HEK293 (cell line): ENCODE data around the gene TCAP.

Experiments
- CTCF ChIA-PET: fragments of 350-600 bp; formaldehyde crosslinking; extraction: SDS; loops from one replicate; lab custom pipeline; 2021; ENCODE audit warnings: antibody characterized with exemption; lab: Yijun Ruan, JAX
- POLR2A ChIA-PET: fragments of 300-600 bp; formaldehyde crosslinking; extraction: SDS; loops from one replicate; lab custom pipeline; 2020; ENCODE audit warnings: antibody characterized with exemption, inconsistent platforms; lab: Yijun Ruan, JAX
- H3K27ac ChIP-seq: fragments of 200-500 bp; sonication (Bioruptor generic); 2 replicates; pipeline ENCODE4 v1.5.1; 2014; ENCODE audit warnings: low read depth, low read length, control low read depth, inconsistent platforms; ENCODE audit errors: extremely low read depth
- H3K36me3 ChIP-seq, 2 experiments: fragments of 200-500 bp in 1 of 2; sonication (Bioruptor generic) in 1 of 2; 1 replicate in 1 of 2; 2 replicates in 1 of 2; pipeline ENCODE4 v1.5.1; 2014 to 2017; ENCODE audit warnings: inconsistent platforms in 2 of 2, low read length in 2 of 2; ENCODE audit not compliant: control insufficient read depth in 2 of 2, insufficient read depth in 1 of 2
- H3K4me1 ChIP-seq: fragments of 200-500 bp; sonication (Bioruptor generic); 2 replicates; pipeline ENCODE4 v1.5.1; 2014; ENCODE audit warnings: mild to moderate bottlenecking, low read length, inconsistent platforms; ENCODE audit not compliant: control insufficient read depth, insufficient read depth
- H3K4me3 ChIP-seq: 2 replicates; pipeline ENCODE4 v1.5.1; 2011; ENCODE audit warnings: low read depth, mild to moderate bottlenecking, control low read depth, low read length, moderate library complexity
- H3K9me3 ChIP-seq: fragments of 200-500 bp; sonication (Bioruptor generic); 2 replicates; pipeline ENCODE4 v1.5.1; 2014; ENCODE audit warnings: low read depth, low read length, inconsistent platforms; ENCODE audit not compliant: control insufficient read depth, insufficient read depth
- GLIS2 ChIP-seq: fragments of 450-650 bp; formaldehyde crosslinking; IDR thresholded peaks from 2 replicates; pipeline ENCODE4 v1.5.1; 2016; ENCODE audit warnings: missing biosample characterization, missing genetic modification characterization
- KLF8 ChIP-seq: fragments of 450-650 bp; formaldehyde crosslinking; IDR thresholded peaks from 2 replicates; pipeline ENCODE4 v1.5.1; 2016; ENCODE audit warnings: missing biosample characterization, missing genetic modification characterization
- SALL2 ChIP-seq: fragments of 450-650 bp; formaldehyde crosslinking; IDR thresholded peaks from 2 replicates; pipeline ENCODE4 v1.5.0; 2017; ENCODE audit warnings: missing biosample characterization, mild to moderate bottlenecking, missing genetic modification characterization, borderline replicate concordance
- SCRT1 ChIP-seq: fragments of 450-650 bp; formaldehyde crosslinking; IDR thresholded peaks from 2 replicates; pipeline ENCODE4 v1.5.1; 2016; ENCODE audit warnings: missing biosample characterization, missing genetic modification characterization, borderline replicate concordance
- SP2 ChIP-seq: fragments of 450-650 bp; formaldehyde crosslinking; IDR thresholded peaks from 2 replicates; pipeline ENCODE4 v1.5.1; 2016; ENCODE audit warnings: missing biosample characterization, missing genetic modification characterization
- SP3 ChIP-seq: fragments of 450-650 bp; formaldehyde crosslinking; IDR thresholded peaks from 2 replicates; pipeline ENCODE4 v1.5.1; 2016; ENCODE audit warnings: missing biosample characterization, missing genetic modification characterization
- ZFP69B ChIP-seq: fragments of 450-650 bp; formaldehyde crosslinking; IDR thresholded peaks from 2 replicates; pipeline ENCODE4 v1.5.1; 2016; ENCODE audit warnings: missing biosample characterization, missing genetic modification characterization
- ZNF121 ChIP-seq: fragments of 450-650 bp; formaldehyde crosslinking; IDR thresholded peaks from 2 replicates; pipeline ENCODE4 v1.5.1; 2016; ENCODE audit warnings: missing biosample characterization, missing genetic modification characterization
- ZNF223 ChIP-seq: fragments of 450-650 bp; formaldehyde crosslinking; IDR thresholded peaks from 2 replicates; pipeline ENCODE4 v1.5.1; 2016; ENCODE audit warnings: missing biosample characterization, missing genetic modification characterization
- ZNF394 ChIP-seq: fragments of 450-650 bp; formaldehyde crosslinking; IDR thresholded peaks from 2 replicates; pipeline ENCODE4 v1.5.1; 2016; ENCODE audit warnings: missing biosample characterization, missing genetic modification characterization, mild to moderate bottlenecking, moderate library complexity, borderline replicate concordance
- ZNF510 ChIP-seq: fragments of 450-650 bp; formaldehyde crosslinking; IDR thresholded peaks from 2 replicates; pipeline ENCODE4 v1.5.1; 2018; ENCODE audit warnings: mild to moderate bottlenecking, missing genetic modification characterization, missing biosample characterization; ENCODE audit not compliant: insufficient replicate concordance
- ZNF530 ChIP-seq: fragments of 450-650 bp; formaldehyde crosslinking; IDR thresholded peaks from 2 replicates; pipeline ENCODE4 v1.5.1; 2016; ENCODE audit warnings: low read depth, missing biosample characterization, missing genetic modification characterization
- ZNF544 ChIP-seq: fragments of 450-650 bp; formaldehyde crosslinking; IDR thresholded peaks from 2 replicates; pipeline ENCODE4 v1.5.0; 2017; ENCODE audit warnings: missing biosample characterization, missing genetic modification characterization
- ZNF558 ChIP-seq: fragments of 450-650 bp; formaldehyde crosslinking; IDR thresholded peaks from 2 replicates; pipeline ENCODE4 v1.5.1; 2016; ENCODE audit warnings: missing biosample characterization, missing genetic modification characterization
- TF ChIP-seq, protein P1 (sequence below): fragments of 450-650 bp; formaldehyde crosslinking; conservative IDR thresholded peaks from 2 replicates; pipeline ENCODE4 v1.5.1; 2016; ENCODE audit warnings: low read depth, missing biosample characterization, missing genetic modification characterization
- TF ChIP-seq, protein P2 (sequence below): fragments of 450-650 bp; formaldehyde crosslinking; conservative IDR thresholded peaks from 2 replicates; pipeline ENCODE4 v1.5.1; 2016; ENCODE audit warnings: low read depth, missing biosample characterization, missing genetic modification characterization
- TF ChIP-seq, protein P3 (sequence below): fragments of 450-650 bp; formaldehyde crosslinking; IDR thresholded peaks from 2 replicates; pipeline ENCODE4 v1.5.1; 2016; ENCODE audit warnings: missing biosample characterization, missing genetic modification characterization, borderline replicate concordance
- TF ChIP-seq, protein P4 (sequence below): fragments of 450-650 bp; formaldehyde crosslinking; IDR thresholded peaks from 2 replicates; pipeline ENCODE4 v1.5.1; 2017; ENCODE audit warnings: missing biosample characterization, missing genetic modification characterization
- TF ChIP-seq, protein P5 (sequence below): fragments of 450-650 bp; formaldehyde crosslinking; IDR thresholded peaks from 2 replicates; pipeline ENCODE4 v1.5.1; 2016; ENCODE audit warnings: missing biosample characterization, missing genetic modification characterization

TCAP gene

DNA sequence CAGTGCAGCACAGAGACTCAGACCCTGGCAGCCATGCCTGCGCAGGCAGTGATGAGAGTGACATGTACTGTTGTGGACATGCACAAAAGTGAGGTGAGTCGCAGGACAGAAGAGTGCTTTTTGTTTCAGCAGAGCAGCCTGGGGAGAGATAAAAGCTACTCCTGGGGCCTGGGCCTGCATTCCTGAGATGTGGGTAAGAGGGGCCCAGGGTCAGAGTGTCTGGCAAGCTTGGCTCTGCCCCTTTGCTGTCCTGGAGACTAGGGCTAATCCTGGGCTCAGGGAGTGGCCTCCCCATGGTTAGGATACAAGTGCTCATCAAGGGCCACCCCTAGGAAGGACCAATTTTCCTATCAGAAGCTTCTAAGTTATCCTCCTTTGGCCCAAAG is 29.9 kb downstream of the TCAP start:
- ChIA-PET POLR2A (no interaction called here), CTCF (interaction anchor here (0.6 to 3.2 kb wide), 5 partner anchors 16 to 129 kb away, joined by 3 to 17 read pairs (median 3); partner anchors contain the start of gene MIEN1)
- Histone ChIP-seq H3K4me3 (no peak overlapping the region), H3K9me3 (no peaks in the 10 kb centered on the region)
- TF ChIP-seq SALL2 (tag by site-specific recombination) (no peak), ZNF394 (tag by site-specific recombination) (peak; percentile 64; the same call in 1 of the 2 replicates)
- TF ChIP-seq, all 188 proteins: peak for 1
- Histone ChIP-seq H3K4me1 (peaks cover 5% of the 10 kb centered on the region; the same call in 1 of the 2 replicates), H3K36me3 (peaks cover 0 to 27% of the 10 kb centered on the region in 2 experiments; a peak in 2 of 3 replicates), H3K27ac (no peak overlapping the region)

DNA sequence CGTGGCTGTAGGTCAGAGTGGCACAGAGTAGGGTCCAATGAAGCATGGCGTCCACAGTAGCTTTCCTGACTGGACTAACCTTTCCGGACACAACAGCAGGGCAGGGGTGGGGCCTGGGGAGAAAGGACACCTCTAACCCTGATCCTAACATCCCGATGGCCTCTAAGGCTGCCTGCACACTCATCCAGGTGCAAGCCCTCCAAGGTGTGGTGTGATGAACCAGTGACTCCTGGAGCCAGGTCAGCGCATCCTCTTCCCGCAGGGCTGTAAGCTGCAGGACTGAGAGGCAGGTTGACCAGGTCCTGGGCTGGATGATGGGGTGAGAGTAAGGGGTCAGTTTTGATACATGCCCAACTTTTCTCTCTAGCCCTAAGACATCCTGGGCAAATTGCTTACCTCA is 31.6 kb downstream of the TCAP start:
- CTCF ChIA-PET, result interaction anchor here (1.1 to 3.2 kb wide), 3 partner anchors 28 to 43 kb away, joined by 3 to 17 read pairs (median 9); partner anchors contain the start of genes MIEN1 and PNMT
- H3K36me3 ChIP-seq, result peaks cover 0 to 29% of the 10 kb centered on the region in 2 experiments; a peak in 2 of 3 replicates
- H3K4me1 ChIP-seq, result peaks cover 12% of the 10 kb centered on the region; the same call in 1 of the 2 replicates
- TF ChIP-seq, protein P1, sequence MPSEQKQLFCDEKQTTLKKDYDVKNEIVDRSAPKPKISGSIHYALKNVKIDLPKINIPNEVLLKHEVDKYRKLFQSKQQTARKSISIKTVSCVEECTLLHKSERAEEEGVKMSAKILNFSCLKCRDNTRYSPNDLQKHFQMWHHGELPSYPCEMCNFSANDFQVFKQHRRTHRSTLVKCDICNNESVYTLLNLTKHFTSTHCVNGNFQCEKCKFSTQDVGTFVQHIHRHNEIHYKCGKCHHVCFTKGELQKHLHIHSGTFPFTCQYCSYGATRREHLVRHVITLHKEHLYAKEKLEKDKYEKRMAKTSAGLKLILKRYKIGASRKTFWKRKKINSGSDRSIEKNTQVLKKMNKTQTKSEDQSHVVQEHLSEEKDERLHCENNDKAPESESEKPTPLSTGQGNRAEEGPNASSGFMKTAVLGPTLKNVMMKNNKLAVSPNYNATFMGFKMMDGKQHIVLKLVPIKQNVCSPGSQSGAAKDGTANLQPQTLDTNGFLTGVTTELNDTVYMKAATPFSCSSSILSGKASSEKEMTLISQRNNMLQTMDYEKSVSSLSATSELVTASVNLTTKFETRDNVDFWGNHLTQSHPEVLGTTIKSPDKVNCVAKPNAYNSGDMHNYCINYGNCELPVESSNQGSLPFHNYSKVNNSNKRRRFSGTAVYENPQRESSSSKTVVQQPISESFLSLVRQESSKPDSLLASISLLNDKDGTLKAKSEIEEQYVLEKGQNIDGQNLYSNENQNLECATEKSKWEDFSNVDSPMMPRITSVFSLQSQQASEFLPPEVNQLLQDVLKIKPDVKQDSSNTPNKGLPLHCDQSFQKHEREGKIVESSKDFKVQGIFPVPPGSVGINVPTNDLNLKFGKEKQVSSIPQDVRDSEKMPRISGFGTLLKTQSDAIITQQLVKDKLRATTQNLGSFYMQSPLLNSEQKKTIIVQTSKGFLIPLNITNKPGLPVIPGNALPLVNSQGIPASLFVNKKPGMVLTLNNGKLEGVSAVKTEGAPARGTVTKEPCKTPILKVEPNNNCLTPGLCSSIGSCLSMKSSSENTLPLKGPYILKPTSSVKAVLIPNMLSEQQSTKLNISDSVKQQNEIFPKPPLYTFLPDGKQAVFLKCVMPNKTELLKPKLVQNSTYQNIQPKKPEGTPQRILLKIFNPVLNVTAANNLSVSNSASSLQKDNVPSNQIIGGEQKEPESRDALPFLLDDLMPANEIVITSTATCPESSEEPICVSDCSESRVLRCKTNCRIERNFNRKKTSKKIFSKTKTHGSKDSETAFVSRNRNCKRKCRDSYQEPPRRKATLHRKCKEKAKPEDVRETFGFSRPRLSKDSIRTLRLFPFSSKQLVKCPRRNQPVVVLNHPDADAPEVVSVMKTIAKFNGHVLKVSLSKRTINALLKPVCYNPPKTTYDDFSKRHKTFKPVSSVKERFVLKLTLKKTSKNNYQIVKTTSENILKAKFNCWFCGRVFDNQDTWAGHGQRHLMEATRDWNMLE (tag by site-specific recombination), result no peak
- TF ChIP-seq, protein P2, sequence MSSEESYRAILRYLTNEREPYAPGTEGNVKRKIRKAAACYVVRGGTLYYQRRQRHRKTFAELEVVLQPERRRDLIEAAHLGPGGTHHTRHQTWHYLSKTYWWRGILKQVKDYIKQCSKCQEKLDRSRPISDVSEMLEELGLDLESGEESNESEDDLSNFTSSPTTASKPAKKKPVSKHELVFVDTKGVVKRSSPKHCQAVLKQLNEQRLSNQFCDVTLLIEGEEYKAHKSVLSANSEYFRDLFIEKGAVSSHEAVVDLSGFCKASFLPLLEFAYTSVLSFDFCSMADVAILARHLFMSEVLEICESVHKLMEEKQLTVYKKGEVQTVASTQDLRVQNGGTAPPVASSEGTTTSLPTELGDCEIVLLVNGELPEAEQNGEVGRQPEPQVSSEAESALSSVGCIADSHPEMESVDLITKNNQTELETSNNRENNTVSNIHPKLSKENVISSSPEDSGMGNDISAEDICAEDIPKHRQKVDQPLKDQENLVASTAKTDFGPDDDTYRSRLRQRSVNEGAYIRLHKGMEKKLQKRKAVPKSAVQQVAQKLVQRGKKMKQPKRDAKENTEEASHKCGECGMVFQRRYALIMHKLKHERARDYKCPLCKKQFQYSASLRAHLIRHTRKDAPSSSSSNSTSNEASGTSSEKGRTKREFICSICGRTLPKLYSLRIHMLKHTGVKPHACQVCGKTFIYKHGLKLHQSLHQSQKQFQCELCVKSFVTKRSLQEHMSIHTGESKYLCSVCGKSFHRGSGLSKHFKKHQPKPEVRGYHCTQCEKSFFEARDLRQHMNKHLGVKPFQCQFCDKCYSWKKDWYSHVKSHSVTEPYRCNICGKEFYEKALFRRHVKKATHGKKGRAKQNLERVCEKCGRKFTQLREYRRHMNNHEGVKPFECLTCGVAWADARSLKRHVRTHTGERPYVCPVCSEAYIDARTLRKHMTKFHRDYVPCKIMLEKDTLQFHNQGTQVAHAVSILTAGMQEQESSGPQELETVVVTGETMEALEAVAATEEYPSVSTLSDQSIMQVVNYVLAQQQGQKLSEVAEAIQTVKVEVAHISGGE (tag by site-specific recombination), result no peak
- TF ChIP-seq ZNF530 (tag by site-specific recombination), result no peak
- TF ChIP-seq ZNF121, result no peak
- TF ChIP-seq KLF8 (tag by site-specific recombination), result no peak
- TF ChIP-seq ZNF558 (tag by site-specific recombination), result no peak
- TF ChIP-seq ZNF510 (tag by site-specific recombination), result no peak
- TF ChIP-seq, protein P3, sequence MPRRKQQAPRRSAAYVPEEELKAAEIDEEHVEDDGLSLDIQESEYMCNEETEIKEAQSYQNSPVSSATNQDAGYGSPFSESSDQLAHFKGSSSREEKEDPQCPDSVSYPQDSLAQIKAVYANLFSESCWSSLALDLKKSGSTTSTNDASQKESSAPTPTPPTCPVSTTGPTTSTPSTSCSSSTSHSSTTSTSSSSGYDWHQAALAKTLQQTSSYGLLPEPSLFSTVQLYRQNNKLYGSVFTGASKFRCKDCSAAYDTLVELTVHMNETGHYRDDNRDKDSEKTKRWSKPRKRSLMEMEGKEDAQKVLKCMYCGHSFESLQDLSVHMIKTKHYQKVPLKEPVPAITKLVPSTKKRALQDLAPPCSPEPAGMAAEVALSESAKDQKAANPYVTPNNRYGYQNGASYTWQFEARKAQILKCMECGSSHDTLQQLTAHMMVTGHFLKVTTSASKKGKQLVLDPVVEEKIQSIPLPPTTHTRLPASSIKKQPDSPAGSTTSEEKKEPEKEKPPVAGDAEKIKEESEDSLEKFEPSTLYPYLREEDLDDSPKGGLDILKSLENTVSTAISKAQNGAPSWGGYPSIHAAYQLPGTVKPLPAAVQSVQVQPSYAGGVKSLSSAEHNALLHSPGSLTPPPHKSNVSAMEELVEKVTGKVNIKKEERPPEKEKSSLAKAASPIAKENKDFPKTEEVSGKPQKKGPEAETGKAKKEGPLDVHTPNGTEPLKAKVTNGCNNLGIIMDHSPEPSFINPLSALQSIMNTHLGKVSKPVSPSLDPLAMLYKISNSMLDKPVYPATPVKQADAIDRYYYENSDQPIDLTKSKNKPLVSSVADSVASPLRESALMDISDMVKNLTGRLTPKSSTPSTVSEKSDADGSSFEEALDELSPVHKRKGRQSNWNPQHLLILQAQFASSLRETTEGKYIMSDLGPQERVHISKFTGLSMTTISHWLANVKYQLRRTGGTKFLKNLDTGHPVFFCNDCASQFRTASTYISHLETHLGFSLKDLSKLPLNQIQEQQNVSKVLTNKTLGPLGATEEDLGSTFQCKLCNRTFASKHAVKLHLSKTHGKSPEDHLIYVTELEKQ (tag by site-specific recombination), result no peak
- no peak for TF ChIP-seq SCRT1
- TF ChIP-seq ZNF544 (tag by site-specific recombination), result no peak
- TF ChIP-seq, protein P4, sequence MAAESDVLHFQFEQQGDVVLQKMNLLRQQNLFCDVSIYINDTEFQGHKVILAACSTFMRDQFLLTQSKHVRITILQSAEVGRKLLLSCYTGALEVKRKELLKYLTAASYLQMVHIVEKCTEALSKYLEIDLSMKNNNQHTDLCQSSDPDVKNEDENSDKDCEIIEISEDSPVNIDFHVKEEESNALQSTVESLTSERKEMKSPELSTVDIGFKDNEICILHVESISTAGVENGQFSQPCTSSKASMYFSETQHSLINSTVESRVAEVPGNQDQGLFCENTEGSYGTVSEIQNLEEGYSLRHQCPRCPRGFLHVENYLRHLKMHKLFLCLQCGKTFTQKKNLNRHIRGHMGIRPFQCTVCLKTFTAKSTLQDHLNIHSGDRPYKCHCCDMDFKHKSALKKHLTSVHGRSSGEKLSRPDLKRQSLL (tag by site-specific recombination), result no peak
- TF ChIP-seq, protein P5, sequence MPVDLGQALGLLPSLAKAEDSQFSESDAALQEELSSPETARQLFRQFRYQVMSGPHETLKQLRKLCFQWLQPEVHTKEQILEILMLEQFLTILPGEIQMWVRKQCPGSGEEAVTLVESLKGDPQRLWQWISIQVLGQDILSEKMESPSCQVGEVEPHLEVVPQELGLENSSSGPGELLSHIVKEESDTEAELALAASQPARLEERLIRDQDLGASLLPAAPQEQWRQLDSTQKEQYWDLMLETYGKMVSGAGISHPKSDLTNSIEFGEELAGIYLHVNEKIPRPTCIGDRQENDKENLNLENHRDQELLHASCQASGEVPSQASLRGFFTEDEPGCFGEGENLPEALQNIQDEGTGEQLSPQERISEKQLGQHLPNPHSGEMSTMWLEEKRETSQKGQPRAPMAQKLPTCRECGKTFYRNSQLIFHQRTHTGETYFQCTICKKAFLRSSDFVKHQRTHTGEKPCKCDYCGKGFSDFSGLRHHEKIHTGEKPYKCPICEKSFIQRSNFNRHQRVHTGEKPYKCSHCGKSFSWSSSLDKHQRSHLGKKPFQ (tag by site-specific recombination), result no peak
- TF ChIP-seq GLIS2, result no peak
- no peak for TF ChIP-seq SP2 (tag by site-specific recombination)
- TF ChIP-seq ZFP69B, result no peak
- no peak for TF ChIP-seq SP3 (tag by site-specific recombination)
- TF ChIP-seq ZNF223, result no peak
- TF ChIP-seq, all 188 proteins: peak for 0
- POLR2A ChIA-PET, result interaction anchor here (1.8 kb wide), 1 partner anchor 9 kb away, joined by 5 read pairs; the partner anchor contains the start of gene PGAP3
- no peak overlapping the region for H3K4me3 ChIP-seq
- no peaks in the 10 kb centered on the region for H3K9me3 ChIP-seq
- H3K27ac ChIP-seq, result no peak overlapping the region
